Right forelimb (tissue), 1 donor: ENCODE results near the gene CLCN2.
A peak's percentile ranks its signal among the peaks of the same experiment; 100 is the strongest.

Experiments
- DNase-seq: peaks from one replicate; pipeline ENCODE4 v3.0.0-alpha.2; 2018

Gene CLCN2

GRCh38 chr3:184380185-184380626 is 18.8 kb upstream of the CLCN2 start:
- DNase-seq = peak; percentile 86

GRCh38 chr3:184379358-184380184 is 18.2 kb upstream of the CLCN2 start, which contains the start of gene CHRD:
Gene CHRD, plus strand, starts transcription at chr3:184380054. Its CDS starts 265 bp downstream, at chr3:184380319.
- DNase-seq = peak; percentile 69

GRCh38 chr3:184378651-184379357 is 17.4 kb upstream of the CLCN2 start:
- no peak for DNase-seq

GRCh38 chr3:184377882-184378445 is 16.6 kb upstream of the CLCN2 start, which contains the start of gene THPO:
Gene THPO, minus strand, starts transcription at chr3:184378207. Its CDS starts 1,948 bp downstream, at chr3:184376259.
- no peak for DNase-seq

- DNase-seq = no peak
Measured at GRCh38 chr3:184377374-184377773, 16.0 kb upstream of the CLCN2 start.

GRCh38 chr3:184375747-184376461 is 14.5 kb upstream of the CLCN2 start:
- DNase-seq = no peak

- no peak for DNase-seq
Measured at GRCh38 chr3:184373422-184373821, 12.0 kb upstream of the CLCN2 start.

GRCh38 chr3:184372911-184373310 is 11.5 kb upstream of the CLCN2 start:
- DNase-seq = no peak

GRCh38 chr3:184372296-184372821 is 11.0 kb upstream of the CLCN2 start:
- DNase-seq = no peak

- DNase-seq = peak; percentile 86
Measured at GRCh38 chr3:184371570-184372018, 10.2 kb upstream of the CLCN2 start.

- DNase-seq = no peak
Measured at GRCh38 chr3:184368586-184369183, 7.3 kb upstream of the CLCN2 start.

- DNase-seq = no peak
Measured at GRCh38 chr3:184368116-184368515, 6.7 kb upstream of the CLCN2 start.

GRCh38 chr3:184366619-184367289 is 5.3 kb upstream of the CLCN2 start:
- no peak for DNase-seq

GRCh38 chr3:184362668-184363546 is 1.5 kb upstream of the CLCN2 start:
- DNase-seq = peak; percentile 96

GRCh38 chr3:184361932-184362667 is 695 bp upstream of the CLCN2 start:
- peak; percentile 71 for DNase-seq

- DNase-seq = no peak
Measured at GRCh38 chr3:184360929-184361531, 375 bp downstream of the CLCN2 start.

- no peak for DNase-seq
Measured at GRCh38 chr3:184360070-184360928, 1.1 kb downstream of the CLCN2 start.

GRCh38 chr3:184359610-184360009 is 1.8 kb downstream of the CLCN2 start:
- DNase-seq = no peak
